ENCODE results near the gene MICALL2.

The MICALL2 gene

DNA sequence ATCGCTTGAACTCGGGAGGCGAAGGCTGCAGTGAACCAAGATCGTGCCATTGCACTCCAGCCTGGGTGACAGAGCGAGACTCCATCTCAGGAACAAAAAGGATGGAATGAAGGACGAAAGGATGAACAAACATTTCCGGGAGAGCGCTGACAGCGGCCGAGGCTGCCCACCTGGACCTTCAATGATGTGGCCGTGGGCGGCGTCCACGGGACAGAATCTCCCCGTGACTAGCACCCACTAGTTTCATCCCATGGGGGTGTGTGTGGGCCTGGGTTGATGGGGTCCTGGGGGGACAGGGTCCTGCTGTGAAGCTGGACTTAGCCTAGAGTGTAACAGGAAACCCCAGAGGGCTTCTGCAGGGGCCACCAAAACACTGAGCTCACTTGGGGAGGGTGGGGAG, 32.8 kb downstream of the MICALL2 start:
- no peaks in the 10 kb centered on the region for H3K4me1 ChIP-seq (ENCODE audit: insufficient read depth, low read length)
- H3K27ac ChIP-seq (ENCODE audit: low read depth, low read length), result no peak overlapping the region
- H3K4me3 ChIP-seq (ENCODE audit: low read depth in 1 of 2, low read length in 2 of 2), result no peak overlapping the region
- H3K27me3 ChIP-seq (ENCODE audit: control insufficient read depth in 1 of 2, insufficient read depth in 2 of 2, low read length in 2 of 2), result peaks cover 0 to 29% of the 10 kb centered on the region in 2 donors
- no peaks in the 10 kb centered on the region for H3K9me3 ChIP-seq (ENCODE audit: low read length)
- H3K9ac ChIP-seq (ENCODE audit: low read length), result no peak overlapping the region
- no peaks in the 10 kb centered on the region for H3K36me3 ChIP-seq (ENCODE audit: insufficient read depth, low read length)

GRCh38 chr7:1425292-1426136, 33.8 kb downstream of the MICALL2 start:
- H3K36me3 ChIP-seq (ENCODE audit: insufficient read depth, low read length), result no peaks in the 10 kb centered on the region
- no peak overlapping the region for H3K9ac ChIP-seq (ENCODE audit: low read length)
- H3K4me1 ChIP-seq (ENCODE audit: insufficient read depth, low read length), result no peaks in the 10 kb centered on the region
- no peaks in the 10 kb centered on the region for H3K9me3 ChIP-seq (ENCODE audit: low read length)
- H3K27ac ChIP-seq (ENCODE audit: low read depth, low read length), result no peak overlapping the region
- H3K27me3 ChIP-seq (ENCODE audit: control insufficient read depth in 1 of 2, insufficient read depth in 2 of 2, low read length in 2 of 2), result peaks cover 0 to 29% of the 10 kb centered on the region in 2 donors
- no peak overlapping the region for H3K4me3 ChIP-seq (ENCODE audit: low read depth in 1 of 2, low read length in 2 of 2)

DNA sequence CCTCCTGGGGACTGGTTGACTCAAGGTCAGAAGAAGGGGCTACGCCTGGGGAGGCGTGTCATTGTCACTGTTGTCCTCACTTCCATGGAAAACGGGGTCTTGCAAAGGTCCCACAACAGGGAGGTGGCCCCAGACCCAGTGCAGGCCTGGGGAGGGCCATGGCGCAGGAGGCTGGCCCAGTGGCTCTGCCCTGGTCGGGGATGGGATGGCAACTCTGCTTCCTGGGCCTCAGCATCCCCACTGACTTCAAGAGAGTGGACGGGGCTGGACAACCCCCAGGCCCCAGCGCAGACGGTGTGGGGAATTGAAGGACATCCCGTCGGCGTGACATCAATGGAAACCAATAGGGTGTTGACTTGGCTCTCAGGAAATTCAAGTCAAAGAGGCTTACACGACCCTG, 35.2 kb downstream of the MICALL2 start:
- Histone ChIP-seq H3K9me3 (ENCODE audit: low read length) (no peaks in the 10 kb centered on the region), H3K27me3 (ENCODE audit: control insufficient read depth in 1 of 2, insufficient read depth in 2 of 2, low read length in 2 of 2) (peaks cover 0 to 15% of the 10 kb centered on the region in 2 donors), H3K4me3 (ENCODE audit: low read depth in 1 of 2, low read length in 2 of 2) (no peak overlapping the region), H3K27ac (ENCODE audit: low read depth, low read length) (no peak overlapping the region), H3K4me1 (ENCODE audit: insufficient read depth, low read length) (no peaks in the 10 kb centered on the region), H3K9ac (ENCODE audit: low read length) (no peak overlapping the region), H3K36me3 (ENCODE audit: insufficient read depth, low read length) (no peaks in the 10 kb centered on the region)

GRCh38 chr7:1423264-1423811, 35.9 kb downstream of the MICALL2 start:
- H3K9me3 ChIP-seq (ENCODE audit: low read length), result no peaks in the 10 kb centered on the region
- peaks cover 0 to 18% of the 10 kb centered on the region in 2 donors for H3K27me3 ChIP-seq (ENCODE audit: control insufficient read depth in 1 of 2, insufficient read depth in 2 of 2, low read length in 2 of 2)
- no peak overlapping the region for H3K4me3 ChIP-seq (ENCODE audit: low read depth in 1 of 2, low read length in 2 of 2)
- H3K27ac ChIP-seq (ENCODE audit: low read depth, low read length), result no peak overlapping the region
- H3K9ac ChIP-seq (ENCODE audit: low read length), result no peak overlapping the region
- H3K36me3 ChIP-seq (ENCODE audit: insufficient read depth, low read length), result no peaks in the 10 kb centered on the region
- H3K4me1 ChIP-seq (ENCODE audit: insufficient read depth, low read length), result no peaks in the 10 kb centered on the region

DNA sequence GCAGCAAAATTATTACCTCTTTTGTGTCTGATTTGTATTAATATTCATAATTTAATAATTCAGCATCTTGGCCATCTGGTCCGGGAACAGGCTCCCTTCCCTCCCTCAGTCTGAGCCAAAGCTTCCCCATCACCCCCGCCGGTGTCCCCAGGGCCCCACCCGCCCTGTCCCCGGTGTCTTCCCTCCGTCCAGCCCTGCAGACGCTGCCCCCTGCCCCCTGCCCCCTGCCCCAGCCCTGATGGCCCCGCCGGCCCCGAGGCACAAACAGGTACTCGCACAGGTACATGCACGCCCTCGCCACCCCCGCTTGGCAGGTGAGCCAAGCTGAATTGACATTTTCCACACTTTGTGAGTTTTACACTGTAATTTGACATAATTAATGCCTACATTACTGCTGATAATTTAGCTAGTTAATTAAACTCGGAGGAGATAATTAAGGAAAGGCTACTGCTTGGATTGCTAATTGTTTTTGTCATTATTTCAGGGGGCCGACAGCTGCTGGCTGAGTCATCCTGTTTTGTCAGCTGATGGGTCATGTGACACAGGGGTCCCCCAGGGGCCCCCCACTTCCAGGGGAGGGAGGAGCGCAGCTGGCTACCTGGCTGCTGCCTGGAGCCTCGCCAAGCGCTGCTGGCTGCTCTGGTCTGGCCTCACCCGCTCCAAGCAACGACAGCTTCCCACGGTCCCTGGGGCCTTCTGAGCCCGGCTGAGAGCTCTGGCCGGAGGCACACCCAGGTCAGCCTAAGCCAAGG, 36.6 kb downstream of the MICALL2 start:
- Histone ChIP-seq H3K4me3 (ENCODE audit: low read depth in 1 of 2, low read length in 2 of 2) (no peak overlapping the region), H3K36me3 (ENCODE audit: insufficient read depth, low read length) (no peaks in the 10 kb centered on the region), H3K9me3 (ENCODE audit: low read length) (no peaks in the 10 kb centered on the region), H3K4me1 (ENCODE audit: insufficient read depth, low read length) (no peaks in the 10 kb centered on the region), H3K9ac (ENCODE audit: low read length) (no peak overlapping the region), H3K27ac (ENCODE audit: low read depth, low read length) (no peak overlapping the region), H3K27me3 (ENCODE audit: control insufficient read depth in 1 of 2, insufficient read depth in 2 of 2, low read length in 2 of 2) (peaks cover 0 to 18% of the 10 kb centered on the region in 2 donors)

DNA sequence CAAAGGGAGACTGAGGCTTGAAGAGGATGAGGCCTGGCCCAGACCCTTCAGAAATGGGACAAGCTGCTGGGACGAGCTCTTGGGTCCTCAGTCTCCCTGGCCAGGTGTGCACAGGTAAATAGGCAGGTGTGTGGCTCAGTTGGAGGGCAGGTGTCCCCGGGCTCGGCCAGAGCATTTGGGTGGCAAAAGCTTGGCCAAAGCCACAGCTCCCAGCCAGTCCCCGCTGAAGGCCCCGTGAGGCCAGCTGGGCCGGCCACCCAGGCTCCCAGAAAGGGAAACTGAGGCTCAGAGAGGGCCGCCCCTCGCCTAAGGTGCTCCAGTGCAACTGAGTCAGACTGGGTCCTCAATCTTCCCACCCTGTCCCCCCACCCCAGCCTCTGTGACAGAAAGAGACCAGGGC, 37.3 kb downstream of the MICALL2 start:
- H3K27me3 ChIP-seq (ENCODE audit: control insufficient read depth in 1 of 2, insufficient read depth in 2 of 2, low read length in 2 of 2), result peaks cover 0 to 18% of the 10 kb centered on the region in 2 donors
- H3K36me3 ChIP-seq (ENCODE audit: insufficient read depth, low read length), result no peaks in the 10 kb centered on the region
- no peaks in the 10 kb centered on the region for H3K4me1 ChIP-seq (ENCODE audit: insufficient read depth, low read length)
- H3K9me3 ChIP-seq (ENCODE audit: low read length), result no peaks in the 10 kb centered on the region
- H3K9ac ChIP-seq (ENCODE audit: low read length), result no peak overlapping the region
- no peak overlapping the region for H3K27ac ChIP-seq (ENCODE audit: low read depth, low read length)
- no peak overlapping the region for H3K4me3 ChIP-seq (ENCODE audit: low read depth in 1 of 2, low read length in 2 of 2)

DNA sequence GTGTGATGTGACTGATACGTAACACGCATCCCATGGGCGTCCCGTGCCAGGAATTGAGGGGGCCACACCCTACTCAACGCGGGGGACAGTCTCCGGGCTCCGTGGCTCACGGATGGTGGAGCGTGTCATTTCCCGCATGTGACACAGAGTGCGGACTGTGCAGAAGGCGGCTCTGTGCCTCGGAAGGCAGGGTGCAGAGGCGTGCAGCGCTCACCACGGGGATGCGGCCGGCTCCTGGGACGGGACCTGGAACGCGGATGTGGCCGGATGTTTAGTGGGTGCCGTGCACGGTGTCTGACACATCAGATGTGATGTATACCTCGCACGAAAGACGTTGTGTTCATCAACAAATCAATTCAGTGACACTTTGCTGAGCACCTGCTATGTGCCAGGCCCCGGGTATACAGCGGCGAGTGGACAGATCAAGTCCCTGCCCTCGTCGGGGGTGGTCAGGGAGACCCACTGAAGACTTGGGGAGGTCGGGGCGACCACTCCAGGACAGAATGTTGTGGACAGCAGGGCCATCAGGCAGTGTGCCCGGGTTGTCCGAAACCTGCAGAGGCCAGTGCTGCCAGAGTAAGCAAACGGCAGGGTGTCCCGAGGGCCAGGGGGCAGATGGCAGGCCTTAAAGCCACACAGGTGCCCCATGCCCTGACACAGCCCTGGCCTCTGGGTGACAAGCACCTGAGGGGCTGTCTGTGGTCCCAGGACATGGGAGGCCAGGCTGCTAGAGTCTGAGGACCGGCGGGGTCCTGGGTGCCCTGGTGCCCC, 38.1 kb downstream of the MICALL2 start:
- no peaks in the 10 kb centered on the region for H3K36me3 ChIP-seq (ENCODE audit: insufficient read depth, low read length)
- H3K27me3 ChIP-seq (ENCODE audit: control insufficient read depth in 1 of 2, insufficient read depth in 2 of 2, low read length in 2 of 2), result peaks cover 0 to 18% of the 10 kb centered on the region in 2 donors
- H3K9ac ChIP-seq (ENCODE audit: low read length), result no peak overlapping the region
- H3K4me1 ChIP-seq (ENCODE audit: insufficient read depth, low read length), result no peaks in the 10 kb centered on the region
- no peak overlapping the region for H3K4me3 ChIP-seq (ENCODE audit: low read depth in 1 of 2, low read length in 2 of 2)
- no peaks in the 10 kb centered on the region for H3K9me3 ChIP-seq (ENCODE audit: low read length)
- H3K27ac ChIP-seq (ENCODE audit: low read depth, low read length), result no peak overlapping the region

DNA sequence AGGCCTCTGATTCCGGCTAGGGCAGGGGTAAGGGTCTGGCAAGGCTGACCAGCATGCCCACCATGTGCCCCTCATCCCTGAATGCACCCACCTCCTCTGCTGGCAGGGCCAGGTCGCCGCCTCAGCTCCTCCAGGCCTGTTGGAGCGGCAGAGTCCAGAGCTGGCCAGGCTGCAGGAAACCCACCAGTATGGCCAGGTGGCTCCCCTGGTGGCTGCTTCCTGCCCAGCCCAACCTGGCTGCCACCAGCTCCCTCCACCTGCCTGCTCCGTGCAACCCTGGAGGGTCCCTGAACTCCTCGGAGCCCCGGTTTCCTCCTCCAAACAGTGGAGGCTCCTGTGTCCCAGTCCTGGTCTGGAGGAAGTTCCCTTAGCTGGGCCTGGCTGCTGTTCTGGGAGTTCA, 39.6 kb downstream of the MICALL2 start:
- Histone ChIP-seq H3K4me3 (ENCODE audit: low read depth in 1 of 2, low read length in 2 of 2) (no peak overlapping the region), H3K36me3 (ENCODE audit: insufficient read depth, low read length) (no peaks in the 10 kb centered on the region), H3K27ac (ENCODE audit: low read depth, low read length) (no peak overlapping the region), H3K9me3 (ENCODE audit: low read length) (no peaks in the 10 kb centered on the region), H3K27me3 (ENCODE audit: control insufficient read depth in 1 of 2, insufficient read depth in 2 of 2, low read length in 2 of 2) (peaks cover 0 to 18% of the 10 kb centered on the region in 2 donors), H3K4me1 (ENCODE audit: insufficient read depth, low read length) (no peaks in the 10 kb centered on the region), H3K9ac (ENCODE audit: low read length) (no peak overlapping the region)

GRCh38 chr7:1419310-1419634, 40.0 kb downstream of the MICALL2 start:
- H3K27ac ChIP-seq (ENCODE audit: low read depth, low read length), result no peak overlapping the region
- H3K27me3 ChIP-seq (ENCODE audit: control insufficient read depth in 1 of 2, insufficient read depth in 2 of 2, low read length in 2 of 2), result peaks cover 0 to 21% of the 10 kb centered on the region in 2 donors

DNA sequence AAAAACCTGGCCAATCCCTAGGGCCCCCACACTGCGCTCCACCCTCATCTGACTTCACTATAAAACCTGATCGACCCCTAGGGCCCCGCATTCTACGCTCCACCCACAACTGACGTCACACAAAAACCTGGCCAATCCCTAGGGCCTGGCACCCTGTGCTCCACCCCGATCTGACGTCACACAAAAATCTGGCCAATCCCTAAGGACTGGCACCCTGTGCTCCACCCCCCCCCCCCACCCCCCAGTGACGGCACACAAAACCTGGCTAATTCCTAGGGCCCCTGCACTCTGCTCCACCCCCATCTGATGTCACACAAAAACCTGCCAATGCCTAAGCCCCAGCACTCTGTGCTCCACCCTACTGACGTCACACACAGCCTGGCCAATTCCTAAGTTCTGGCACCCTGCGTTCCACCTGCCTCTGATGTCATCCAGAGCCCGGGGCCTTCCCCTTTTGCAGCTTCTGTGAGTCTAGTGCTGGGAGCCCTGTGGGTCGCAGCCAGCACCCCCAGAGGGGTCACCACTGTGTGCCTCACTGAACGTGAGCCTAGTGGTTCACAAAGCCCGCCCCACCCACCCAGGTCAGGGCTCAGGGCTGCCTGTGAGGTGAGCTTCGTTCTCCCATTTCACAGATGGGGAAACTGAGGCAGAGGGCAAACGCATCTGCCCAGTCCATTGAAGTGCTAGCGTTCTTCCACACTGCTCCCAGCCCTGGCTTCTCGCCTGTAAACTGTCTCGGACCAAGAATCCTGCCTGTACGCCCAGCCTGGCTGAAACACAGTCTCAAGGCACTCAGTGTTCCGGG, 40.6 kb downstream of the MICALL2 start:
- Histone ChIP-seq H3K4me3 (ENCODE audit: low read depth in 1 of 2, low read length in 2 of 2) (no peak overlapping the region), H3K27ac (ENCODE audit: low read depth, low read length) (no peak overlapping the region), H3K9ac (ENCODE audit: low read length) (no peak overlapping the region), H3K36me3 (ENCODE audit: insufficient read depth, low read length) (no peaks in the 10 kb centered on the region), H3K9me3 (ENCODE audit: low read length) (no peaks in the 10 kb centered on the region), H3K27me3 (ENCODE audit: control insufficient read depth in 1 of 2, insufficient read depth in 2 of 2, low read length in 2 of 2) (peaks cover 0 to 23% of the 10 kb centered on the region in 2 donors), H3K4me1 (ENCODE audit: insufficient read depth, low read length) (no peaks in the 10 kb centered on the region)

More at GRCh38 chr7:1419310-1419634, 40.0 kb downstream of the MICALL2 start:
- H3K4me1 ChIP-seq (ENCODE audit: insufficient read depth, low read length), result no peaks in the 10 kb centered on the region
- H3K9ac ChIP-seq (ENCODE audit: low read length), result no peak overlapping the region
- no peaks in the 10 kb centered on the region for H3K36me3 ChIP-seq (ENCODE audit: insufficient read depth, low read length)
- H3K4me3 ChIP-seq (ENCODE audit: low read depth in 1 of 2, low read length in 2 of 2), result no peak overlapping the region
- H3K9me3 ChIP-seq (ENCODE audit: low read length), result no peaks in the 10 kb centered on the region
